ENCODE results near the gene NELL1.

GRCh38 chr11:21110415-21110814 is 441.0 kb downstream of the NELL1 start:
- TF ChIP-seq CTCF (IDR thresholded peaks at IDR 0.05) (no peak), EP300 (IDR thresholded peaks at IDR 0.05; ENCODE audit: low read depth) (no peak), POLR2A (IDR thresholded peaks at IDR 0.05) (no peak), POLR2AphosphoS5 (IDR thresholded peaks at IDR 0.05) (no peak)

All from transverse colon (tissue), 4 donors.